GM21447 (cell line): Measurements from ENCODE around the gene COL7A1.
"Not testable (repeated sequence)": the region's sequence is repeated elsewhere in the genome, so short reads cannot be mapped to it uniquely, and the experiment has no call there.

Experiments
- ATAC-seq: cut with Tn5 transposase; IDR thresholded peaks from one replicate; pipeline ENCODE4 v1.9.1; 2021; ENCODE audit not compliant: unreplicated experiment

COL7A1 gene

DNA sequence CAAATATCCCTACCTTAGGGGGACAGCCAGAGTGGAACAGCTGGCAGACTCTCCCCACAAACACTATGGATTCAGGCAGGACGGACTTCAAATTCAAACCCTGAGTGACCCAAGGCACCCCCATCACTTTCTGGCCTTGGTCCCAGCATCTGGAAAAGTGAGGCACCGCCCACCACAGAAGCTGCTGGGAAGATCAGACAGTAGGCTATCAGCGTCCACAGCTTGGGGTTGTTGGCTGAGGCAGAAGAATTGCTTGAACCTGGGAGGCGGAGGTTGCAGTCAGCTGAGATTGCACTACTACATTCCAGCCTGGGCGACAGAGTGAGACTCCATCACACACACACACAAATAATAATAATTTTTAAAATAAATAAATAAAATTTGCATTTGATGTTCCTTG is 47.0 kb downstream of the COL7A1 start:
- no peak for ATAC-seq

DNA sequence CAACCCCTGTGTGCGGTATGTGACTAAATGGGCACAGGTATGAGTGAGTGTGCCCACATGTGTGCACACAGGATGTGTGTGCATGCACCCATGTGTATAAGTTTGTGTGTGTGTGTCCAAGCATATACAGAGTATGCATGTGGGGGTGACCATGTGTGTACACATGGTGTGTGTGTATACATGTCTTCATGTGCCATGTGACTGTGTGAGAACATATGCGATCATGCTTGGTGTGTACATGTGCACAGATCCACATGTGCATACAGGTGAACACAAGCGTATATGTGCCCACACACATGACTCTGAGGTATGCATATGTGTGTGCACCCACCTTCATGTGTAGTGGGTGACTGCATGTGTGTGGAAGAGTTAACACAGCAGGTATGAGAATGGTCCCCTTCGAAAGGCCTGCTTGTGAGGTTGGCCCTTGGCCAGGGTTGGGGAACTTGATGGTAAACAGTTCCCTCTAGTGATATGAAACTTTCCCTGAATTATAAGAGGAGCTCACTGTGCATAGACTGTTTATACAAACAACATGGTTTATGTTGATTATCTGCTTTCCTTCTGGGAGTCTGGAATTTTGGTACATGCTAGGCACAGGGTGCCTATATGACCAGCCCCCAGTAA is 48.8 kb downstream of the COL7A1 start:
- ATAC-seq = no peak

DNA sequence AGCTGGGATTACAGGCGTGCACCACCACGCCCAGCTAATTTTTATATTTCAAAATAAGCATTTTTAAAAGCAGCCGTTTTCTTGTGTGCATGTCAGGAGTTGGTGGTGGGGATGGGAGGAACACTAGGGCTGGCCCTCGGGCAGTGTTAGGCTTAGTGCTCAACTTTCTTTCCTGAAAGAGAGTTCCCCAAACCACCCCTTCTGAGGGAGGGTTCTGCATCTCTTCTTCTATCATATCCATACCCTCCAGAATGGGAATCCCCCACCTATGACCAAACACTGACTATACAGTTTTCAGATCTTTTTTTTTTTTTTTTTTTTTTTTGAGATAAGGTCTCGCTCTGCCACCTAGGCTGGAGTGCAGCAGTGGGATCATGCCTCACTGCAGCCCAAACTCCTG is 51.0 kb downstream of the COL7A1 start:
- no peak for ATAC-seq

DNA sequence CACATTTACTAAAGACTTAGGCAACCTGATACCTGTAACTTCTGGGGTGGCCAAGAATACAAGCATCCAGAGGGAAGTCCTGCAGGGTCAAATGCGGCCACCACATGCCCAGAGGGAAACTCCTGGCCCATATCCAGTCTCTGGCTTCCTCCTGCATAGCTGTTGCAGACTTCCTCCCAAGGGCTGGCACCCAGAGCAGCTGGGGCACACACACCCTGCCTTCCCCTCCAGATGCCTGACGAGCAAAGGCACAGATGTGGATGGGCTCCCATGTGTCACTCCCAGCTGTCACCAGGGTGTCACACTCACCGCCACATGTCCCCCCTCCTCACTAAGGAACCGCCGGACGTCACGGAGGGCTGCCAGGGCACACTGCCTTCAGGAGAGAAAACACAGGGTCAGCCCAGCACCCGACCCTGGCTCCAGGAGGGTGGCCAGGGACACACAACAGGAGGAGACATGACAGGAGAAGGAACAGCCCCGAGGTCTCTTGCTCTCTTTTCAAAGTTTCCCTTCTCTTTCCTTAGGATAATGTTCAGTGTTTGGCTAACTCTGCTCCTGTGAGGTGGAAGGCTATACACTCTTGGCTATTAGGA is 51.8 kb downstream of the COL7A1 start:
- no peak for ATAC-seq

DNA sequence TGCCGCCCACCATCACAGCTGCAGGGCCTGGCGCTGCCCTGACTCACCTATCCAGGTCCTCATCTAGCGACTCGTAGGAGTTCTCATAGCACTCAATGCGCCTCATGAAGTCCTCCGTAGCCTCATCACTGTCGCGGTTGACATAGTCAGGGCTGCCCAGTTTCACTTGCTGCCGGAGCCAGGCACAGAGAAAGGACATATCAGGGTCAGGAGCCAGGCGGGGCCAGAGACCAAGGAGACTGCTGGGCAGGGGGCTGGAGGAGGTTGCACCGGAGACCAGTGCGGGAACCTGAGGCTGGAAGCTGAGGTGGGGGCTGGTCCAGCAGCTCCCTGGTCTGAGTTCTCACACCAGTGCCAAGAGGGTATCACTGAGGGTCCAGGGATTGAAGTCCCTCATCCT is 56.7 kb downstream of the COL7A1 start:
- ATAC-seq = no peak

DNA sequence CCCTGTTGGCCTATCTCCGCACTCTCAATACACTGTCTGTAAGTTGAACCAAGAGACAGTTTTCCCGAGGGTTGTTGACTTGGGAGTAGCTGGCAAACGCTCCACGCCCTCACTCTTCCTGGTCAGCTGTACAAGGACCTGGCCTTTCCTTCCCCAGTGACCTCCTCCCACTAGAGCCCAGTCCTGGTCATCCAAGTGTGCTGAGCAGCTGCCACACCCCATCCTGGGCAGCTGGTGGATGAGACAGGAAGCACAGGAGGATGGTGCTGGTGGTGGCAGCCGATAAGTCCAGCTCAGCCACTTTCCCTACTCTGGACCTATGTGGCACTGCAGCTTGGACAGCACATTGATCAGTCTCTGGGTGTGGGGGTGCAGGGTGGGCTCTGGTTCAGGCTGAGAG is 58.3 kb downstream of the COL7A1 start:
- ATAC-seq = no peak

DNA sequence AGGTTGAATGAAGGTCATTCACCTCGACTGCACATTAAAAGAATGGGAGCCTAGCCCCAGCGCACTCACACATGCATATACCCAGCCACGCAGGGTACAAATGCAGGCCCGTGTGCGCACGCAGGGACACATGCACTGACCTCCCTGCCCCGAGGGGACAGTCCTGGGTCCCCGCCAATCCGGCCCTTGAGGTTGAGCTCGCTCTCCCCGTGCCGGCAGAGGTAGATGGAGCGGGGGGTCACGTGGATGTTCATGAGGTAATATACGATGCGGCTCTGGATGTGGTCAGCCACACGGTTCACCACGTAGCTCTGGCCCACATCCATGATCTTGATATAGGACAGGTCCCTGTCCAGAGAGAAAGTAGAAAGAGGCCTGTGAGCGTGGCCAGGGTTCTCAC is 59.0 kb downstream of the COL7A1 start:
- ATAC-seq = no peak

DNA sequence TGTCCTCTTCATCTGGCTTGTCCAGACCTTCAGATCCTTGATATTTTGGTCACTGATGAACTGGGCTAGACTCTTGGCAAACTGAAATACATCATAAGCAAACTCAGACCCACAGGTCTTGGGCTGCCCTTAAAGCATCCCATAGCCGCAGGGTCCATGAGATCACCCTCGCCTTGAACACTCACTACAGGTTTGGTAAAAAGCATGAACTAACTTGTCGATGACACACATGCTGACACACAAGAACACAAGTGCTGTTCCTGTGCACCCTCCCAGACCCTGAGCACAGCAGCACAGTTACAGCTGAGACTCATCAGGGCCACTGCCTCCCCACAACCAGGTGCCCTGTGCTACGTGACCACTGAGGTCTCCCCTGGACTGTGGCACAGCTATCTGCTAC is 59.6 kb downstream of the COL7A1 start:
- ATAC-seq = no peak

DNA sequence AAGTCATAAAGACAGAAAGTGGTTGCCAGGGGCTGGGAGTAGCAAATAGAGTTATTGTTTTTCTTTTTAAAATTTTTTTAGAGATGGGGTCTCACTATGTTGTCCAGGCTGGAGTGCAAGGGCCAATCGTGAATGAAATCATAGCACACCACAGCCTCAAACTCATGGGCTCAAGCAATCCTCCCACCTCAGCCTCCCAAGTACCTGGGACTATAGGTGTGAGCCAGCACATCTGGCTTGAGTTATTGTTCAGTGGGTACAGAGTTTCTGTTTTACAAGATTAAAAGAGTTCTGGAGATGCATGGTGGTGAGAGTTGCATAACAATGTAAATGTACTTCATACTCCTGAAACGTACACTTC is 62.2 kb downstream of the COL7A1 start:
- ATAC-seq = no peak

DNA sequence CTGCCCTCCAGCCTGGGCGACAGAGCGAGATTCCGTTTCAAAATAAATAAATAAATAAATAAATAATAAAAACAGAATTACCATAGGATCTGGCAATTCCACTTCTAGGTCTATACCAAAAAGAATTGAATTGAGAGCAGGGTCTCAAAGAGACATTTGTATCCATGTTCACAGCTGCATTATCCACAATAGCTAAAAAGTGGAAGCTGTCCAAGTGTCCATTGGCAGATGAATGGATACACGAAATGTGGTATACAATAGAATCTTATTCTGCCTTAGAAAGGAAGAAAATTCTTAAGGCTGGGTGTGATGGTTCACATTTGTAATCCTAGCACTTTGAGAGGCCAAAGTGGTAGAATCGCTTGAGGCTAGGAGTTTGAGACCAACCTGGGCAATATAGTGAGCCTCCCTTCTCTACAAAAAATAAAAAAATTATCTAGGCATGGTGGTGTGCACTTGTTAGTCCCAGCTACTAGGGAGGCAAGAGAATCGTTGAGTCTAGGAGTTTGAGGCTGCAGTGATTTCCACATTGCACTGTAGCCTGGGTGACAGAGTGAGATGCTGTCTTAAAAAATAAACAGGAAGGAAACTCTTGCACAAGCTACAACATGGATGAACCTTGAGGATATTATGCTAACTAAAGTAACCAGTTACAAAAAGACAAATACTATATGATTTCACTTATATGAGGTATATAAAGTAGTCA is 62.7 kb downstream of the COL7A1 start:
- ATAC-seq = no peak

DNA sequence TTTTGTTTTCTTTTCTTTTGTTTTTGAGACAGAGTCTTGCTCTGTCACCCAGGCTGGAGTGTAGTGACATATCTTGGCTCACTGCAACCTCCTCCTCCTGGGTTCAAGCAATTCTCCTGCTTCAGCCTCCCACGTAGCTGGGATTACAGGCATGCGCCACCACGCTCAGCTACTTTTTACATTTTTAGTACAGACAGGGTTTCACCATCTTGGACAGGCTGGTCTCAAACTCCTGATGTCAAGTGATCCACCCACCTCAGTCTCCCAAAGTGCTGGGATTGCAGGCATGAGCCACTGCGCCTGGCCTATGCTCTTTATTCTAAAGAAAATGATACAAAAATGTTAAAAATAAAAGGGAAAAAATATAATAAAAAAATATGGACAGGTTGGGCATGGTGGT is 64.4 kb downstream of the COL7A1 start:
- ATAC-seq = not testable (repeated sequence)

DNA sequence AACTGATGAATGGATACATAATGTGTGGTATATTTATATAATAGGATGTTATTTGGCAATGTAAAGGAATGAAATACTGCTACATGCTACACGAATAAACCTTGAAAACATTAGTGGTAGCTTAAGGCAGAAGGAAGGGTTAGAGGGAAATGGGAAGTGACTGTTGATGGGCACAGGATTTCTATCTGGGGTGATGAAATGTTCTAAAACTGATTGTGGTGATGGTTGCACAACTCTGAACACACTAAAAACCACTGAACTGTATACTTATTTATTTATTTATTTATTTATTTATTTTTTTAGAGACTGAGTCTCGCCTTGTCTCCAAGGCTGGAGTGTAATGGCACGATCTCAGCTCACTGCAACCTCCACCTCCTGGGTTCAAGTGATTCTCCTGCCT is 66.4 kb downstream of the COL7A1 start:
- no peak for ATAC-seq

DNA sequence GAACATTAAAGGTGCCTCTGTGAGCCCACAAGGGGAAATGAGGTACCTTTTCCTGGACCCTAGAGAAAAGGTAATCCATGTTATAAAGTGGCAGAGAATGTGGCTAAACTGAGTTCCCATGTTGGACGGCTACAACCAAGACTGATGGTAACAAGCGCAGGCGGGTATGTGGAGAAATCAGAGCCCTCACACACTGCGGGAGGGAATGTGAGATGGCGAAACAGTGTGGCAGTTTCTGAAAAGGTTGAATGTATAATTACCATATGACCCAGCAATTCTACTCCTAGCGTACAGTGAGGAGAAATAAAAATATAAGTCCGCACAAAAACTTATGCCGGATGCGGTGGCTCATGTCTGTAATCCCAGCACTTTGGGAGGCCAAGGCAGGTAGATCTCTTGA is 67.1 kb downstream of the COL7A1 start:
- ATAC-seq = no peak

DNA sequence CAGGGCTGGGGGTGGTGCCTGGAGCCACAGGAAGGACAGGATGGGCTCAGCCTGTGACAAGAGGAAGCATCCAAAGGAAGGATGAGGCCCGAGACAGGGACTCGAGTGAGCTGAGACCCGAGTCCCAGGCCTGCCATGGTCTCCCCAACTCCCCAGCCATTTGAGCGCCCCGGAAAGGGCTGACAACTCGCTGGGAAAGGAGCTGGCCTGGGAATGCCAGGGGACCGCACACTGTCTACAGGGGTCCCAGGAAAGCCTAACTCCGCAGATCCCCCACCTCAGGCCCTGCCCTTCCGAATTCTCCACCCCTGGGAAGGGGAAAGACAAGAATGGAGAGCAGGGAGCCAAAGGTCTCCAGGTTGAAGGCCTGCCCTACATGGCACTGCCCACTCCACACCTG is 70.2 kb downstream of the COL7A1 start:
- ATAC-seq = no peak

DNA sequence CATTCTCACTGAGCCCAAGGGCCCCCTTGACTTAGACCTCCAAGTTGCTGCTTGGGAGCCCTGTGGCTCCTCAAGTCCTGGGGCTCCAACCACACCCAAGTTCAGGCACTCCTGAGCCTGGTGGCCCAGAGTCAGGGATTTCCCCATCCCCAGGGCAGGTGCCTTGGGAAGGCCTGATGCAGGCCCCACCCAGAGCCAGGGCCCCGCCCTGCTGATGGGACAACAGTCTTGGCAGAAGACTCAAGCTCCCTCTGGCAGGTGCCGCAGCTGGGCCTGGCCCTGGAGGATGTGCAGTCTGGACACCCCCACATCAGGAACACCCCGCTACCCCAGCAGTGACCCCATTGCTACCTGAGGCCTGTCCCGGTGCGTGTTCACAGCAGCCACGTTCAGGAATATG is 73.5 kb downstream of the COL7A1 start:
- no peak for ATAC-seq

DNA sequence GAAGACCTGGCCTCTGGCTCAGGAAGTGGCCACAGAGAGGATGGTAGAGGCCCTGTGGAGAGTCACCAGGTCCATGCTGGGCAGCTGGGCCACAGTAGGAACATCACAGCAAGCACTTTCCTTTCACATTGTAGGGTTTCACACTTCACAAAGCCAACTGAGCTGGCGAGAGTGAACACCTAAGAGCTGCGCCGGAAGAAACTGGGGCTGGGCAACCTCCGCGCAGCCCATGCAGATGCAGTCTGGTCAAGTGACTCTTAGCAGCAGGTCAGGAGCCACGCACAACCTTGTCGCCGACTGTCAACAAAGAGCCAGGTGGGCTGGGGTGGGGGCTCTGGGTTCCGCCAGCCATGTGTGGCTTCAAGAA is 75.9 kb downstream of the COL7A1 start:
- ATAC-seq = no peak

DNA sequence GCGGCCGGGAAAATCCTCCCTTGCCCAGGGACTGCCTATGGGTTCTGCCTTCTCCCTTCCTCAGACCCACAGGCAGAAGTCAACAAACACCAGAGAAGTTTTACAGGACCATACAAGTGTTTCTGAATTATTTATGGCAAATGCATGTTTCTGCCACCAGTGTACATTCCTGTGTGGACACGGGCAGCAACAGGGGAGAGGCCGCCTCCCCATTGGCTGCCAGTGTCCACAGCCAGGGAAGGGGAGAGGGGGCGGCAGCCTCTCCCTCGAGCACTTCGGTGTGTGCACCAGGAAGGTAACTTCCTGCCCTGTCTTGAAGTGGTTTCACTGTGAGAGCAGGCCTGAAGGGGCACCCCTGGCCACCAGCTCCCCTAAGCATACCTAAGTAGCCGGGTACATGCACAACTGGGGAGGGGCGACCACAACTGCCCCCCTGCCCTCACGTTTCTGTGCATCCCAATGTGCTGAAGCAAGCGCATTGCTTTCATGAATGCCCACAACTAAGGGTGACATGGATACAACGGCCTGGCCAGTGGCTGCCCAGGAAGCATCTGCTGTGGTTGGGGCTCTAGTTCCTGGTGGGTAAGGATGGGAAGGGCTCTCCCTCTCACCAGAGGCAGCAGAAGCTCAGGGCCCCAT is 76.4 kb downstream of the COL7A1 start:
- no peak for ATAC-seq

DNA sequence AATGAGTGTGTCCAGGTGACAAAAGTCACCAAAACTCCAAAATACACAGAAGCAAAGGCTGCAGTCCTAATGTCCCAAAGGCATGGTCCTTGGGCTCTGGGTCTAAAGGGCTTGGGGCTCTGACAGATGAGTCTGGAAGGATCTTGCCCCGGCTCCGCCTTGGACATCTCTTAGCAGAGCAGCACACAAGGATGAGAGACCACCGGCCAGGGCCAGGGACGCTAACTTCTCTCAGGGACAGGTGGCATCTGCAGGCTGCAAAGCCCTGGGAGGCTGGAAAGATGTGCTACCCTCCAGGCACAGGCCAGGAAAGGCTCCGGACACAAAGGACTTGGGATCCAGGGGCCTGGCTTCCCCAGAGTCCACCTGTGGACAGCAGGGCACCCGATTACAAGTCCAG is 77.1 kb downstream of the COL7A1 start:
- no peak for ATAC-seq

DNA sequence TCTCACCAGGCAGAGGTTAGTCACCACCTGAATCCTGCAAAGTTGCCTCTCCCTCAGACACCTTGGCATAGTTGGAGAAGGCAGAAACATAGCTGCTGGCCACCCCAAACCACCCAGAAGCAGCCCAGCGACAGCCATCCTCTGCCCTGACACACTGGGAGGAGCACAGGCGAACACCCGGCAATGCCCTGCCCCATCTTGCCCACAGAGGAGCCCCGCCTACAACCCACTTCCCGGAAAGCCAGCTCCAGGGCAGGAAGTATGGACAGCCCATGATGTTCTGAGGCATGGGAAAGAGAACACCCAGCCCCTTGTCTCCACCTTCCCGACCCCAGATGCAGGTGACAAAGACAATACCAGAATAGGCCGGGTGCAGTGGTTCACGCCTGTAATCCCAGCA is 78.6 kb downstream of the COL7A1 start:
- no peak for ATAC-seq

DNA sequence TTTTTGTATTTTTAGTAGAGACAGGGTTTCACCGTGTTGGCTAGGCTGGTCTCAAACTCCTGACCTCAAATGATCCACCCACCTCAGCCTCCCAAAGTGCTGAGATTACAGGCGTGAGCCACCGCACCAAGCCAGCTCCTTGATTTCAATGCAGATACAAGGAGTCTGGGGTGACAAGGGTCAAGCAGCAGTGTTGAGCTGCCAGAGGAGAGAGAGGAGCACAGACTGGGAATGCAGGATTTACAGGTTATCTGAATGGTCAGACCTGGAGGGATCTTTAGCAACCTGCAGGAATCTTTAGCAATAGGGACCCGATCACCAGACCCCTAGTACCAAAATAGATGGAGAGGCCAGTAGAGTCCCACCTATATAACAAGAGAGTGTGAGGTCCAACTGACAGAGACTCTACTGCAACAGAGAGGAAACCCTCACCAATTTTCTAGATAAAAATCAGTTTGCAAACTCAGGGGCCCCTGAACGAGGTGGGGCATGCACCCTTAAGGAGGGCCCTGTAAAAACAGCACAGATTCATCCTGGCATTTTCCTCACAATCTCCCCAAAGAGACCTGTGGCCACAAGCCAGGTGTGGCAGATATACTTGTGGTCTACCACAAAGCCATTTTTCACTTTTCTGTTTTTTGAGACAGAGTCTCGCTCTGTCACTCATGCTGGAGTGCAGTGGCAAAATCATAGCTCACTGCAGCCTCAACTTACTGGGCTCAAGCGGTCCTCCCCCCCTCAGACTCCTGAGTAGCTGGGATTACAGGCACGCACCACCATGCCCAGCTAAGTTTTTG is 80.5 kb downstream of the COL7A1 start:
- ATAC-seq = no peak
